NCI-H460 (cell line): ENCODE results near the gene POU3F1. TPM values are rescaled to one million over a fixed set of nuclear protein-coding genes. Genes with fewer than 3 reads are reported as not detected.

Experiments used
- DNase-seq: peaks from one replicate; pipeline ENCODE4 v3.0.0-alpha.2; 2016; ENCODE audit warnings: low read depth; ENCODE audit errors: extremely low read depth
- total RNA-seq: library from RNA; depleted of rRNA; stranded (reverse); fragments of >200 nt; shearing (Covaris generic); gene quantifications from 2 replicates; pipeline ENCODE4 v1.2.3, GENCODE V29; 2014

Gene POU3F1
- total RNA-seq, 1 experiment from 2014 or later = not detected

DNA sequence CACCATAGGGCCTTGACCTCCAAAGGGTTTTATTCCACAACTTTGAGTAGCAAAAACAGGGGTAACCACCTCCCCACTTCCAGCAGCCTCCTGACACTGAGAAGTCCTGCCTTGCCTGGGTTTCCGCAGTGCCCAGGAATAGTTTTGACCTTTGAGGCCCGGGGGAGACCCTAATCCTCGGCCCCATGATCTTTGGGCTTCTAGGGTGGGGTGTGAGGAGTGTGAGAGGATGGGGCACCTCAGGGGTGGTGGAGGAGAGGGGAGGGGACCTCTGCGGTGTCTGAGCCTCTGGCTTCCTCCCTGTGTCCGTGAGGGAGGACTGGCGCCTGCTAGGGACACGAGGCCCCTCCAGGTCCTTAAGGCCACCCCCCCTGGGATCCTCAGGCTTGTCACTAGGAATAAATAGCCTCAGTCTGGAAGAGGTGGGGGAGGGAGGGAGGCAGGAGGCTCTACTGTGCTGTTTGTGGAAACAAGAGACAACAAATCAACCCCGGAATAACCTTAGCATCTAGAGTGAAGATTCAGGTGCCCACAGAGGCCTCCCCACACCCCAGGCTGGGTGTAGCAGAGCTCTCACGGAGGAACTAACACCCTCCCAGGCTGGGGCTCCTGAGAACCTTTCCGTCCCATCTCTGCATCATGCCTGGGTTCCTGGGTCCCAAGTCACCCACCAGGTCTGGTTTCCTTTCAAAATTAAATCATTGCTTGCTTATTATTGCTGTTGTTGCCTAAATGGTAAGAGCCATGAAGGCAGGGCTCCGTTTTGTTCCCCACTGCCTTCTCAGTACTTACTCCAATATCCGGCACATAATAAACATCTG lies 40.4 kb downstream of the POU3F1 start:
- no peak for DNase-seq

DNA sequence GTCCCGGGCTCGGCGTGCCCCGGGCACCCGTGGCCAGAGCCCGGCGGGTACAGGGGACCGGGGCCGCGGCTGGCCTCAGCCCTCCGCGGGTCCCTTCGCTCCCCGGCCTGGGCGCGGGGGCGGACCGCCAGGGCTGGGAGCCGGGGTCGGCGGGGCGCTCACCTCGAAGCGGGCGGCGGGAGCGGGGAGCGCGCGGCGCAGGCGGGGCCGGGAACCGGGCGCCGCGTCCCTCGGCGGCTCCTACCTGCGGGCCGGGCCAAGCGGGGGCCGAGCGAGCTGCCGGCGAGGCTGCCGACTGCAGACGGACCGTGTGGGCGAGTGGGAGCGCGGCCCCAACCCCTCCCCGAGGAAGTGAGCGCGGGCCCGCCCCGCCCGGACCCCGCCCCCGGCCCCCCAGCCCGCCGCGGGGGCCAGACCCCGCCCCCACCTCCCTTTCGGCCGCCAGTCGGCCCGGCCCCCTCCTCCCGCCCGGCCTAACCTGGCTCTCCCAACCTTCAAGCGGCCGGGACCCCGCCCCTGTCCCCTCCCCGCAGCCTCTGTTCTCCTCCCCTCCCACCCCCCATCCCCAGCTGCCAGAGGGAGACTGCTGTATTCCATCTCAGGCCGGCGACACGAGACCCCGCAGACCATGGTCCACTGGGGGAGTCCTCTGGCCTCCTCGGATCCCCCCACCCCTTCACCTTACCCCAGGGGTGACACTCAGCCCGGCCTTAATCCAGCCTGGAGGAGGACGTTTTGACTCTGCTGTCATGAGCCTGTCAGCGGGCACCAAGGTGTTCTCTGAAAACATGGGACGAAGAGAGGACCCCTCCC lies 41.2 kb downstream of the POU3F1 start, which contains the start of gene FHL3:
TSS of gene FHL3 (minus strand) at position 320 of the 813 bp plus-strand sequence. CDS start 6,102 bp downstream, outside the sequence.
- DNase-seq = no peak

DNA sequence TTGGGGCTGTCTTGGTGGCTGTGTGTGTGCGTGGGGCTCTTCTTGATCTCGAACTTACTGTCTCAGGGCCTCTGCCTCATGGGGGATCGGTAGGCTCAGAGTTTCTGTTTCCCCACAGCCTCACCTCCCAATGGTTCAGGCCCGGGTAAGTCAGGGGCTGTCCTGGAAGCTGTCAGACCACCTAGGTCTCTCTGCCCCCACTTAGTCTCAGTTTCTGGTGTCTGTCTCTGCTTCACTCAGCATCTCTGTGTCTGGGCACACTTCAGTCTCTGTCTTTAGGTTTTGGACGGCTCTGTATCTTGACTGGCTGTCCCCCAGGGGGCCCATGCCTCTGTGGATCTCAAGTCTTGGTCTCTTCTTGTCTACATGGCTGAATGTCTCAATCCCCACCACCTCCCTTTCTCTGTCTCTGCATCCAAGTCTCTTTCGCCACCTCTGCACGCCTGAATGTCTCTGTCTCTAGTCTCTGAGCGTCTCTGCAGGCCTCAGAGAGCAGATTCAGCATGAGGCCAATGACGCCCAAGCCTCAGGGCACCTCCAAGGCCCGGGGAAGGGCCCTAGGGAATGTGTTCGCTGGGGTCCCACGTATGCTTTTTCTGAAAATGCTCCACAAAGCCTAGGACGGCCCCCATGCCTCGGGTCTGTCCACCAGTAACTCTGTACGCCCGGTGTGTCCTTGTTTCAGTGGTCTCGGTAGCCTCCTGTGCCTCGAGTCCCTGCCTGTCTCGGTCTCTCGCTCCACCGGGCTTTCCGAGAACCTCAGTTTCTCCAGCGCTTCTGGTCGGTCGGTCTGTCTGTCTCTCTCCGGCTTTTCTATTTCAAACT lies 42.1 kb downstream of the POU3F1 start:
- no peak for DNase-seq

DNA sequence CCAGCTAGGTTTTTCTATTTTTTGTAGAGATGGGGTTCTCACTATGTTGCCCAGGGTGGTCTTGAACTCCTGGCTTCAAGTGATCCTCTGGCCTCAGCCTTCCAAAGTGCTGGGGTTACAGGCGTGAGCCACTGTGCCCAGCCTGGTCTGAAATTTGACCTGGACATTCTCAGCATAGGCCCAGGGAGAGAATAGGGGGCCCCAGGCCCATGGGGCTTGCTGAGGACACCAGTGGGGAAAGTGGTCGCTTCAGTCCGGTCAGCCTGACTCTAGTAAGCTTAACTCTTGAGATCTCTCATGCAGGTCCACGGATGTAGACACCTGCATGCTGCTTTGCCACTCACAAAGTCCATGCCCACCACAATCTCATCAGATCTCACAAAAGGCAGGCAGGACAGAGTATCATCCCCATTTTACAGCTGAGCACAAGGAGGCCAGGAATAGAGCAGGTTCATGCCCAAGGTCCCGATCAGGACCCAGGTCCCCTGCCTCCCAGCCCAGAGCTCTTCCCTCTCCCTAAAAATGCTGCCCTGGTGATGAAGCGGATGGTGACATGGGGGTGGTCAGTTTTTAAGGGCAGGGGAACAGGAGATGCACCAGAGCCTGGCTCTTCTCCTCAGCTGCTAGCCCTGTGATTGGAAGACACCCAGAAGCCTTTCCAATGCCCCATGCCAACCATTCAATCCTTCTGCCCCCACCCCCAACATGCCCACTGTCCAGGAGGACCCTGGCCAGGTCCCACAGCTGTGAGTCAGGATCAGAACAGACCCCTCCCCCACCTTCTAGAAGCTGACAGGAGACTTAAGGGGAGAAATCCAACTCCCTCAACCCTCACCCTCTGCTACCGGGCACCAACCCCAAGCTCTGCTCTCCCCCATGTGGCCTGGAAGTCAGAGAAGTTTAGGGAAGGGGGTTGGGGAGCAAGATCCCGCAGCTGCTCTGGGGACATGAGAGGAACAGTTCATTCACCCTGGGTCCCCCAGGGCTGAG lies 43.0 kb downstream of the POU3F1 start:
- no peak for DNase-seq

DNA sequence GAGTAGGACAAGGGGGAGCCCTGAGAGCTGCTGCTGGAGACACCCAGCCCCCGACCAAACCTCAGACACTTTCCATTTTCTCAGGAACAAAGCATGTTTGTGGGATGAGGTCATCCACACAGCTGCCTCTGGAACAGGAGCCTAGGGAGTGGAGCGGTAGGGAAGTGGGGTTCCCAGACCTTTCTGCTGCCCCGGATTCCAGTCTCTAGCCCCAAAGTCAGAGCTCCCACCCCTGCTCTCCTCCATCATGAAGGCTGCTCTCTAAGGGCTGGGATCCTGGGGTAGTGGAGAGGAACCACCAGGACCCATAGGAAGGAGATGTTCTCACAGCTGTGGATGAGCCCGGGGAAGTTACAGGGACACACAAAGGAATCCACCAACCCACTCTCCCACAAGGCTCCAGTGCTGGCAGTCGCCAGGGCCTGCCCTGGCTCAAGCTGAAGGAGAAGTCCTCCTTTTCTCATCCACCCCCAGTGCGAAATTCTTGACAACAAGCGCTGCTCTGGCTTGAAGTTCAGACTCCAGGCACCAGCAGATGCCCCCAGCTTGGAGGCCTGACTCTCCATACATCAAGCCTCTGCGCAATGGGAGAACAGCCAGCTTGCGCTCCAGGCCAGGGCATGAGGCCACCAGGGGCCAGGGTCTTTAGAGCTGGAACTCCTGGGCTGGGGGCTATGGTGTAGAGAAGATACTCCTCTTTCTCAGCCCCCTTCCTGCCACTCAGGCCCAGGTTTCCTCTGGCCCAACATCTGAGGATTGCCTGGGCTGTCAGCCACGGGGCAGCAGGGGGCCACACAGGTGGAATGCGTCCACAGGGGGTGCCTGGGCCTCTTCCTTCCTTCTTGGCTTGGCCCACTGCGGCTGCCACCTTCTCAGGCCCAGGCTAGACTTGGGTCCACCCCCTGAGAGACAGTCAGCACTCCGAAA lies 45.8 kb downstream of the POU3F1 start:
- DNase-seq = no peak

DNA sequence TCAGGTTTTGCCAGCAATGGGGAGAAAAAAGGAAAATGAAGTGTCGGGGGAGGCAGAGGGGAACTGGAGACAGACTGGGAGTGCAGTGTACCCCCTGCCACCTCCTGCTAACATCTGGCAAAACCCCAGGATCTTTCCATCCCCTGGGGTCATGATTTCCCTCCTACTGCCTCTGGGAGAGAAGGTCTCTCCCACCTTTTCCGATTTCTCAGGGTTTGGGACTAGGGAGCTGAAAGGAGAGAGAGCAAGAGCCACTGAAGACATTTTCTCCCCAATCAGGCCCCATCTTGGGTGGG lies 46.4 kb downstream of the POU3F1 start:
- DNase-seq = no peak

DNA sequence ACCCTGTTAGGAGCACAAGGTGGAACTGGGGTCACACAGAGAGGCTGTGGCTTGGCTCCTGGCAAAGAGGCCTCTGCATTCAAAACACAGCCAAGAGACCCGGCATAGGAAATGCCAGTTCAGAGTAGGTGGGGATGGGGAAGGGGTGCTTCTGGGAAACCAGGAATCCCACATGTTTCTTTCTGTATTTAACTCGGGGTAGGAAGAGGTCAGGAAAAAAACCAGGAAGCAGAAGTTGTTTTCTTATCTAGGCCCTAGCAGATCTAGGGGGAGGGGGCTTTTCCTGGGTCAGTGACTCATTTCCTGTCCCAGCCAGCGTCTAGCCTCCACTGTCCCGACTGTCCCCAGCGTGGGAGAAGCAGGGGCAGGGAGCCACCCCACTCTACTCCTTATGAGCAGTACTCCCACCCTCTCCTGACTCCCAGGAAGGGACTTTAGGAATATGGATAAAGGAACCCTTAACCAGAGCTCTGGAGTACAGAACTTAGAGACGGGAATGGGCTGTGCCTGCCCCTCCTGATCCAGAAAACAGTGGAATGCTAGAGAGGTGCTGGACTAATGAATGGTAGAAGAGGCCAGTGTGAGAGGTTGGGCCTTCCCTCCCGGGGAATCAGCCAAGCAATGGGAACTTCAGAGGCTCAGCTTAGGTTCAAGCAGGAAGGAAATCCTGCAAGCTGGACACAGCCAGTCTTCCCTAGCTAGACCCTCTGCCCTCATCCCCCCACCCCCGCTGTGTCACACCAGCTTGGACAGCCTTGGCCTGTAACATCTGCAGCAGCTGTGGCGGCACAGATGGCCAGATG lies 47.0 kb downstream of the POU3F1 start:
- no peak for DNase-seq

DNA sequence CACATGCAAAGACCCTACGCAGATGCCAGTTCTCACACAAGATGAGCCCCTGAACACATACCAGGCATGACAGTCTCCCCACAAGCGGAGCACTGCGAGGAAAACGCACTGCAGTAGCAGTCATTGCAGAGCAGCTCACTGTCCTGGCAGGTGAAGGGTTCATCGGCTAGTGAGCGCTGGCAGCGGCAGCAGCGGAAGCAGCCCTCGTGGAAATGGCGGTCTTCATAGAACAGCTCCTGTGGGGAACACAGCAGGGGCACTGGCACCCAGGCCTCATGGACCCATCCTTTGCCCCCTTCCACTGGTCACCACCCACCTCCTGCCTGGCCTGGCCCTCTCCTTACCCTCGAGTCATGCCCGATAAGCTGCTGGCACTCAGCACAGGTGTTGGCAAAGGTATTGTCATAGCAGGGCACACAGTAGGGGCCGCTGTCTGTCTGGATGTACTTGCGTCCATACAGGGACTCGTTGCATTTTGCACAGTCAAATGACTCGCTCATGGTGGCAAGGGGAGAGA lies 47.6 kb downstream of the POU3F1 start:
- DNase-seq = no peak

DNA sequence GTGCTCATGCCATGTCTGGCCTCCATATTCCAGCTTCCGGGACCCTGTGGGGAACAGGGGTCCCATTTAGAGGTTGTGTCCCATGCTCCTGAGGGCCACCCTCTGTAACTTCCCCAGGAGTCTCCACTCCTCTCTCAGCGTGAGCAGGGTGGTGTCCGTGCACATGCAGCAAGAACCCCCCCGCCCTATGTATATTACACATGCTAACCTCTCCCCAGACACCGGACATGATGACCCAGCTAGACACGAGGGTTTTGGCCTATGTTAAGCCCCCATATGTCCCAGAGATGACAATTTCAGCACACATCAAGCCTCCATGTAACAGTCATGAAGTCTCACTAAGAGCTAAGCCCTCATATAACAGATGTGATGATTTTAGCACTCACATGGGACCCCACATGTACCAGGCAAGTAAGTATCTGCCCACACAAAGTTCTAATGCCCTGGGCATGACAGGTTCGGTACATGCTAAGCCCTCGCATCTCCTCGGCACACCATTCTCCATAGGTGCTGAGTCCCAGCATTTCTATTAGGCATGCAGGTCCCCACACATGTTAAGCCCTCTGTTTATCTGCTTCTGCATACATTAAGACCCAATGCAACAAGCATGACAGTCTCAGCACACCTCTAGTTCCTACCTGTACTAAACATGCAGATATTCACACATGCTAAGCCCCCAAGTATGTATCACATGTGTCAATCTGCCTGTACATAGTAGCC lies 48.3 kb downstream of the POU3F1 start:
- DNase-seq = no peak

DNA sequence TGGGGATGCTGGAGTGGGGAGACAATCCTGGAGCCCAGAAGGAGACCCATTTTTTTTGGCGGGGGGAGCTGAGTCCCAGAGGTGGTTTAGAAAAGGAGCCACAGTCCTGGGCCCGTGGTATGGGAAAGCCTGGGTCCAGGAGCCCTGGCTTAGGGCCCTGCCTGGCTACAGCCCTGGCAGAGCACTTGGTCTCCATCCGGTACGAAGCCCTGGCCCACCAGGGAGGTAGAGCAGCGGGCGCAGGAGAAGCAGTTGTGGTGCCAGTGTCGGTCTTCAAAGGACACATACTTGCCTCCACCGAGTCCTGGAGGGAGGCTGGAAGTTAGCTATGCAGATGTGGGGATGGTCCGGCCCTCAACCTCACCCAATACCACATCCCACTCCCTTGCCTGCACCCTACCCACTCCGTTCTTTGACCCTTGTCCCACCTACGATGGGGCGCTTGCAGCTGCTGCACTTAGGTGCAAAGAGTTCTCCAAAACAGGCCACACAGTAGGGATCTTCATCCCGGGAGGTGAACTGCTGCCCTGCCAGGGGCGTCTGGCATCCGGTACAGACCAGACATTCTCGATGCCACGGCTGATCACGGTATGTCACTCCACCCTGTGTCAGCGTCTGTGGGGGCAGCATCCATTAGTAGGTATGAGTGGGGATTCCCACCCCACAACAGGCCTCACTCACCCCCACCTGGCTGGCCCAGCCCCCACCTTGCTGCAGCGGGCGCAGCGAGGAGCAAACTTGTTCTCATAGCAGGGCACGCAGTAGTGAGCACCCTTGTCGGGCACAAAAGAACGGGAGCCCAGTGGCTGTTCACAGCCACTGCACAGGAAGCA lies 49.1 kb downstream of the POU3F1 start:
- DNase-seq = no peak

DNA sequence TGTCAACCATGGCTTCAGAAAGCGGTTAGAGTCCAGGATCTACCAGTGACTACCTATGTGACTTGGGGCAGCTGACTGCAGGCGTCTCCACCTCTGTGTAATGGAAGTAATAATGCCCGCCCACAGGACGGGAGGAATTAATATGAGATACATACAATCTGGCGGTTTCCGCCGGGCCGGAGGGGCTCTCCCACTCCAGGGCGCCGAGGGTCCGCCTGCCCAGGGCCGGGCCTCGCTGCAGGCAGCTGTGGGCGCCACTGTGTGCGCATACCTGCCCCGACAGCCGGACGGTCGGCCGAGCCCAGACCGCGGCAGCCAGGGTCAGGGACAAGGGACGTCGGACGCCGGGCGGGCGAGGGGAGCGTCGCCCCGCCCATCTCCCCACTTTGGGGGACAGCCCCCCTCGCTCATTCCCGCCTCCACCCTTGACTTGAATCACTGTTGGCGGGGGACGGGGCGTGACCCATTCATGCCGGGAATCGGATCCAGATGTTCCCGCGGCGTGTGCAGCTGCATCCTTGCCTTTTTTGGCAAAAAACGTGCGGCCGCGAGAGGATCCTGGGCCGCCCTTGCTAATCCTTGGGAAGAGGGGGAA lies 50.7 kb downstream of the POU3F1 start:
- DNase-seq = no peak

DNA sequence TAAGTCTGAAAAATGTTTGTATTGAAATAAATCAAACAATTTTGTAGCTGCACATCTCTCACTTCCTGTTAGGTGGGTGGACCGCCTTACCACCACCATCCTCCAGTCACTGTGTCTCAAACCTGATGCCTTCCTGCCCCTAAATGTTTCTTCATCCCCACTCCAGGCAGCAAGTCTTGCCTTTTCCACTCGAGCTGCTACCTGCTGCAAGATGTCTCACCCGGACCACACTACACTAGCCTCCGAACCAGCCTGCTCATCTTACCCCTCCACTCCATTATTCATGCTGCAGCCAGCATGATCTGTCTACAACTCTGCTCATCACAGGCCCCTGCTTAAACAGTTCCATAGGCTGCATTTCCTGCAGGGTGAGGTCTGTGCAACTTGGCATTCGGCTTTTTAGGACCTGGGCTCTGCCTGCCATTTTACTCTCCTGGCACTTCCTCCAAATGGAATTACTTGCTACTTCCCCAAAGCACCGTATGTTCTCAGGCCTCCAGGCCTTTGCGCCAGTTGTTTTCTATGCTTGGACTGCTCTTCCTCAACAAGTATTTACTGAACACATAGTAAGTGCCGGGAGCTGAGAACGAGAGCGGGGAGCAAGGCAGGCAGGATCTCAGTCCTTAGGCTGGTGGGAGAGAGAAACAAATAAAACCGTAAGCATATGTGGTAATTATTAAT lies 51.6 kb downstream of the POU3F1 start:
- no peak for DNase-seq
